ENCODE data around the gene KRT71. TPM values are rescaled to one million over a fixed set of nuclear protein-coding genes. Genes with fewer than 3 reads are reported as not detected.
A peak's percentile ranks its signal among the peaks of the same experiment; 100 is the strongest.

KRT71 gene
- polyA plus RNA-seq, 3 donors = not detected

GRCh38 chr12:52543985-52544883 lies 8.7 kb downstream of the KRT71 start:
- no peak overlapping the region for H3K27ac ChIP-seq (ENCODE audit: low read depth in 1 of 2, low read length in 2 of 2)
- H2AFZ ChIP-seq (ENCODE audit: insufficient read depth, low read depth, low read length, poor library complexity, severe bottlenecking) = no peak overlapping the region
- H3K9me3 Mint-ChIP-seq = no peaks in the 10 kb centered on the region
- H3K79me2 ChIP-seq (ENCODE audit: insufficient read depth, low read length) = no peaks in the 10 kb centered on the region
- H3K27me3 ChIP-seq (ENCODE audit: control insufficient read depth in 2 of 2, insufficient read depth in 2 of 2, low read length in 2 of 2) = no peaks in the 10 kb centered on the region
- no peak overlapping the region for H3K9ac ChIP-seq (ENCODE audit: insufficient read depth, low read length, poor library complexity, severe bottlenecking)
- peaks cover 0 to 10% (median 6%) of the 10 kb centered on the region in 3 donors for H3K27me3 Mint-ChIP-seq (ENCODE audit: low read depth in 3 of 3)
- intact Hi-C loops (cut with micrococcal nuclease) = no loop called here
- no peaks in the 10 kb centered on the region for H3K4me1 Mint-ChIP-seq
- WGBS (ENCODE audit: insufficient coverage) = 93% methylated on average over 14 of the region's 17 CpGs
- DNase-seq = no peak
- TF ChIP-seq, protein P1, sequence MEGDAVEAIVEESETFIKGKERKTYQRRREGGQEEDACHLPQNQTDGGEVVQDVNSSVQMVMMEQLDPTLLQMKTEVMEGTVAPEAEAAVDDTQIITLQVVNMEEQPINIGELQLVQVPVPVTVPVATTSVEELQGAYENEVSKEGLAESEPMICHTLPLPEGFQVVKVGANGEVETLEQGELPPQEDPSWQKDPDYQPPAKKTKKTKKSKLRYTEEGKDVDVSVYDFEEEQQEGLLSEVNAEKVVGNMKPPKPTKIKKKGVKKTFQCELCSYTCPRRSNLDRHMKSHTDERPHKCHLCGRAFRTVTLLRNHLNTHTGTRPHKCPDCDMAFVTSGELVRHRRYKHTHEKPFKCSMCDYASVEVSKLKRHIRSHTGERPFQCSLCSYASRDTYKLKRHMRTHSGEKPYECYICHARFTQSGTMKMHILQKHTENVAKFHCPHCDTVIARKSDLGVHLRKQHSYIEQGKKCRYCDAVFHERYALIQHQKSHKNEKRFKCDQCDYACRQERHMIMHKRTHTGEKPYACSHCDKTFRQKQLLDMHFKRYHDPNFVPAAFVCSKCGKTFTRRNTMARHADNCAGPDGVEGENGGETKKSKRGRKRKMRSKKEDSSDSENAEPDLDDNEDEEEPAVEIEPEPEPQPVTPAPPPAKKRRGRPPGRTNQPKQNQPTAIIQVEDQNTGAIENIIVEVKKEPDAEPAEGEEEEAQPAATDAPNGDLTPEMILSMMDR (IDR thresholded peaks at IDR 0.05) = no peak
- H3K9me3 ChIP-seq (replicated peaks in 1 of 2; ENCODE audit: control insufficient read depth in 1 of 2, insufficient read depth in 1 of 2, low read length in 2 of 2) = no peaks in the 10 kb centered on the region
- no peaks in the 10 kb centered on the region for H4K20me1 ChIP-seq (ENCODE audit: insufficient read depth, low read length)
- H3K4me1 ChIP-seq (ENCODE audit: control insufficient read depth in 1 of 2, insufficient read depth in 2 of 2, low read length in 2 of 2) = no peaks in the 10 kb centered on the region
- no peaks in the 10 kb centered on the region for H3K36me3 Mint-ChIP-seq
- no peaks in the 10 kb centered on the region for H3K36me3 ChIP-seq (replicated peaks in 1 of 2; ENCODE audit: control insufficient read depth in 1 of 2, insufficient read depth in 2 of 2, low read length in 2 of 2)
- H3K4me3 ChIP-seq (replicated peaks in 1 of 3; ENCODE audit: low read depth in 2 of 3, low read length in 3 of 3) = no peak overlapping the region
- no peak overlapping the region for H3K4me2 ChIP-seq (replicated peaks; ENCODE audit: extremely low read depth, low read length, poor library complexity, severe bottlenecking)
- H3K4me3 Mint-ChIP-seq = no peak overlapping the region
- H3K27ac Mint-ChIP-seq = no peak overlapping the region

DNA sequence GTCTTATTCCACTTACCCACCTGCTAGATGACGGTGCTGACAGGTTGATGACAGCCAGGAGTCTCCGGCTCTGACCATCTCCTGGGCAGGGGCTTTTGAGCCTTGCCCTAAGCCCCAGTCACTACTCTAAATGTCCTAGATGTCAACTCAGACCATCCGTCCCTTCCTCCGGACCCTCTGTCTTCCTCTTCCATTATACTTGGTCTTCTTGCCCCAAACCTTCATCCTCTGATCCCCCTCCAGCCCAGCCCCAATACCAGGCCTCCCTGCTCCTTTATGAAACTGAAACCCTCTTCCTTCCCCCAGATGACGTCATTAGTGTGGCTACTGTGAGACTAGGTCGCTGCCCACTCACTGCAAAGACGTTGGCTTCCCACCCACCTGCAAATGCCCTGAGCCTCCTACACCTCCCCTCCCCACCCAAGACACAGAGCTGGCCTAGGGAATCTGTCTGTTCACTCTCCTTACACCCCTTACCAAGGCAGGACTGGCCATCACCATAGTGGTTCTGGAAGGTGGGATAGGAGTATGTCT lies 10.1 kb downstream of the KRT71 start:
- Histone ChIP-seq H3K4me1 (ENCODE audit: control insufficient read depth in 1 of 2, insufficient read depth in 2 of 2, low read length in 2 of 2) (no peaks in the 10 kb centered on the region), H2AFZ (ENCODE audit: insufficient read depth, low read depth, low read length, poor library complexity, severe bottlenecking) (no peak overlapping the region), H3K36me3 (replicated peaks in 1 of 2; ENCODE audit: control insufficient read depth in 1 of 2, insufficient read depth in 2 of 2, low read length in 2 of 2) (no peaks in the 10 kb centered on the region), H3K4me3 (replicated peaks in 1 of 3; ENCODE audit: low read depth in 2 of 3, low read length in 3 of 3) (no peak overlapping the region), H3K27ac (ENCODE audit: low read depth in 1 of 2, low read length in 2 of 2) (no peak overlapping the region), H3K9me3 (replicated peaks in 1 of 2; ENCODE audit: control insufficient read depth in 1 of 2, insufficient read depth in 1 of 2, low read length in 2 of 2) (no peaks in the 10 kb centered on the region), H3K4me2 (replicated peaks; ENCODE audit: extremely low read depth, low read length, poor library complexity, severe bottlenecking) (no peak overlapping the region), H4K20me1 (ENCODE audit: insufficient read depth, low read length) (no peaks in the 10 kb centered on the region), H3K79me2 (ENCODE audit: insufficient read depth, low read length) (no peaks in the 10 kb centered on the region), H3K9ac (ENCODE audit: insufficient read depth, low read length, poor library complexity, severe bottlenecking) (no peak overlapping the region), H3K27me3 (ENCODE audit: control insufficient read depth in 2 of 2, insufficient read depth in 2 of 2, low read length in 2 of 2) (no peaks in the 10 kb centered on the region)
- Mint-ChIP-seq H3K36me3 (no peaks in the 10 kb centered on the region), H3K9me3 (no peaks in the 10 kb centered on the region), H3K27ac (peak overlapping the region in 2 of 7 donors; percentile 36 to 50), H3K4me3 (no peak overlapping the region), H3K27me3 (ENCODE audit: low read depth in 3 of 3) (peaks cover 2 to 8% (median 6%) of the 10 kb centered on the region in 3 donors), H3K4me1 (no peaks in the 10 kb centered on the region)
- intact Hi-C loops (cut with micrococcal nuclease) = no loop called here
- TF ChIP-seq, protein P1 (IDR thresholded peaks at IDR 0.05) = no peak
- whole genome bisulfite sequencing (ENCODE audit: insufficient coverage) = 75% methylated on average over 7 of the region's 7 CpGs
- DNase-seq = no peak
